Esophagus squamous epithelium (tissue), 4 donors: Measurements from ENCODE around the gene CTSS.

Source experiments
- CTCF ChIP-seq, 6 experiments: fragments of 450-650 bp in 4 of 6; fragments of 200-600 bp in 2 of 6; sonication (generic) in 2 of 6; IDR thresholded peaks; one replicate each; pipeline ENCODE4 v1.5.1; 2016 to 2019; ENCODE audit warnings: antibody characterized with exemption in 6 of 6, mild to moderate bottlenecking in 4 of 6, moderate library complexity in 4 of 6
- POLR2A ChIP-seq, 4 donors: fragments of 450-650 bp; IDR thresholded peaks; one replicate each; pipeline ENCODE4 v1.6.1; 2017; ENCODE audit warnings: antibody characterized with exemption in 4 of 4, mild to moderate bottlenecking in 4 of 4, moderate library complexity in 3 of 4

- no peak for TF ChIP-seq POLR2A (IDR thresholded peaks at IDR 0.05)
- TF ChIP-seq CTCF (IDR thresholded peaks at IDR 0.05), result no peak
Observed at GRCh38 chr1:150730130-150730721, 35.4 kb downstream of the CTSS start.
